Neural progenitor cell (in vitro differentiated cells): ENCODE results near the gene ART1.
"Not testable (repeated sequence)": the region's sequence is repeated elsewhere in the genome, so short reads cannot be mapped to it uniquely, and the experiment has no call there.

Experiments
- CTCF ChIP-seq: fragments of 200-600 bp; sonication (generic); IDR thresholded peaks from 2 replicates; pipeline ENCODE4 v1.5.1; 2017; ENCODE audit warnings: antibody characterized with exemption, mild to moderate bottlenecking
- EZH2phosphoT487 ChIP-seq: fragments of 200-600 bp; sonication (generic); IDR thresholded peaks from 2 replicates; pipeline ENCODE4 v1.6.1; 2017; ENCODE audit warnings: antibody characterized with exemption

- TF ChIP-seq CTCF, EZH2phosphoT487: not testable (repeated sequence)
These were observed 7.6 kb downstream of the ART1 start for GRCh38 chr11:3652514-3652913.
